ENCODE measurements around the gene CREBL2. TPM values are rescaled to one million over a fixed set of nuclear protein-coding genes. Genes with fewer than 3 reads are reported as not detected.

CREBL2 gene, protein sequence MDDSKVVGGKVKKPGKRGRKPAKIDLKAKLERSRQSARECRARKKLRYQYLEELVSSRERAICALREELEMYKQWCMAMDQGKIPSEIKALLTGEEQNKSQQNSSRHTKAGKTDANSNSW
- polyA plus RNA-seq (2011; rRNA removed): 24.2 and 31.0 TPM in 2 replicates
- polyA minus RNA-seq (2011; rRNA and poly(A)+ RNA removed): 11.4 and 18.0 TPM in 2 replicates

- DNase-seq (ENCODE audit: low read depth, low spot score): peak; percentile 90
- ChIA-PET POLR2A (interaction anchor here (0.8 kb wide), 2 partner anchors 49 to 226 kb away, joined by 3 read pairs; partner anchors contain the start of gene DUSP16), CTCF (interaction anchor here (0.6 to 1.0 kb wide), 2 partner anchors 24 to 44 kb away, joined by 3 read pairs; no protein-coding TSS in a partner anchor)
- no peak for TF ChIP-seq CTCF (IDR thresholded peaks at IDR 0.05; ENCODE audit: low read depth, low read length)
- H3K27ac ChIP-seq (ENCODE audit: low read depth, low read length): peak within 1 kb of the TSS; percentile 96
- H3K9me3 ChIP-seq (ENCODE audit: control insufficient read depth, insufficient read depth, low read length): no peaks in the 10 kb centered on the region; the same call in 1 of the 2 replicates
- H3K4me3 ChIP-seq (ENCODE audit: low read depth, low read length): peak within 1 kb of the TSS; percentile 85
- H3K27me3 ChIP-seq (ENCODE audit: control insufficient read depth, insufficient read depth, low read length): no peaks in the 10 kb centered on the region
Measured at GRCh38 chr12:12611512-12612306, at the start of gene CREBL2. Gene CREBL2, plus strand, starts transcription at chr12:12611876. Its CDS starts 297 bp downstream, at chr12:12612173.

- POLR2A ChIA-PET: interaction anchor here (1.1 kb wide), 1 partner anchor 50 kb away, joined by 3 read pairs; no protein-coding TSS in a partner anchor
- no peak for DNase-seq (ENCODE audit: low read depth, low spot score)
Measured at GRCh38 chr12:12562016-12562483, 49.6 kb upstream of the CREBL2 start.

GRCh38 chr12:12562585-12563261, 49.0 kb upstream of the CREBL2 start, which contains the start of gene DUSP16:
Gene DUSP16, minus strand, starts transcription at chr12:12562863. Its CDS starts 41,765 bp downstream, at chr12:12521098.
- peak within 1 kb of the TSS; percentile 89 for H3K27ac ChIP-seq (ENCODE audit: low read depth, low read length)
- CTCF ChIA-PET: interaction anchor here (0.7 to 2.3 kb wide), 14 partner anchors 8 to 205 kb away, joined by 3 to 21 read pairs (median 4); partner anchors contain the start of gene BORCS5
- peaks cover 5% of the 10 kb centered on the region; the same call in 1 of the 2 replicates for H3K9me3 ChIP-seq (ENCODE audit: control insufficient read depth, insufficient read depth, low read length)
- peak; percentile 81 for DNase-seq (ENCODE audit: low read depth, low spot score)
- TF ChIP-seq CTCF (IDR thresholded peaks at IDR 0.05; ENCODE audit: low read depth, low read length): no peak
- H3K27me3 ChIP-seq (ENCODE audit: control insufficient read depth, insufficient read depth, low read length): peaks cover 5% of the 10 kb centered on the region
- peak within 1 kb of the TSS; percentile 88 for H3K4me3 ChIP-seq (ENCODE audit: low read depth, low read length)
- POLR2A ChIA-PET: interaction anchor here (0.8 to 1.1 kb wide), 3 partner anchors 24 to 50 kb away, joined by 3 read pairs; no protein-coding TSS in a partner anchor

More at GRCh38 chr12:12562016-12562483, 49.6 kb upstream of the CREBL2 start:
- Histone ChIP-seq H3K27me3 (ENCODE audit: control insufficient read depth, insufficient read depth, low read length) (peaks cover 1% of the 10 kb centered on the region), H3K27ac (ENCODE audit: low read depth, low read length) (peak overlapping the region; percentile 89), H3K9me3 (ENCODE audit: control insufficient read depth, insufficient read depth, low read length) (peaks cover 3% of the 10 kb centered on the region; the same call in 1 of the 2 replicates), H3K4me3 (ENCODE audit: low read depth, low read length) (peak overlapping the region; percentile 88)
- TF ChIP-seq CTCF (IDR thresholded peaks at IDR 0.05; ENCODE audit: low read depth, low read length): no peak
- CTCF ChIA-PET: interaction anchor here (1.0 kb wide), 1 partner anchor 205 kb away, joined by 3 read pairs; the partner anchor contains the start of gene BORCS5

DNA sequence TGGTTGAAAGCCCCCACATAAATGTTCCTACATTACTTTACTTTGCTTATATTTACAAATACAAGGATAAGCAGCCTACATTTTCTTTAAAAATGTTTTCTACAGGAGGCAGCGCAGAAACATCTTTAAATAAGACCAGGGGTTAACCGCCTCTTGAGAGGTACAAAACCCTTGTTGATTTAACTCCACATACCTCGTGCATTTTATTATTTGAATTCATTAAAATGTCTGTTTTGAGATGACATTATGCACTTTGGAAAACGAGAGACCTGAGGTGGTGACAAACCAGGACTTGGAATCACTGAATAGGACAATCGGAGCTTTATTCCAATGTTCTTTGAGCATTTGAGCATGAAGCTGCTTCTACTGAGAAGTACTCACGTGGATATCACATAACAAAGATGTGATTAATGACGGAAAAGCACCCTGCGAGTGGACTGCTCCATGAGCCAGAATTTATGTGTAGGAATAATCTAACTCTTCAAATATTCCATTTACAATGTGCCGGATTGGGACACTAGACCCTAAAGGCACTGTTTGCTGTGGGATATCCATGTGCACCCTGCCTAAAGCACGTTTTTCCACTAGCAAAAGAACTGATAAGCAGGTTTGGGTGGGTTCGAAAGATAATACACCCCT, 48.3 kb upstream of the CREBL2 start:
- DNase-seq (ENCODE audit: low read depth, low spot score): no peak
- CTCF ChIA-PET: interaction anchor here (0.6 to 2.3 kb wide), 20 partner anchors 8 to 206 kb away, joined by 3 to 21 read pairs (median 4); partner anchors contain the start of gene BORCS5

More for the DNA sequence above, 48.3 kb upstream of the CREBL2 start:
- POLR2A ChIA-PET: interaction anchor here (0.6 to 1.1 kb wide), 4 partner anchors 25 to 247 kb away, joined by 3 read pairs; no protein-coding TSS in a partner anchor
- H3K4me3 ChIP-seq (ENCODE audit: low read depth, low read length): peak overlapping the region; percentile 88
- H3K9me3 ChIP-seq (ENCODE audit: control insufficient read depth, insufficient read depth, low read length): peaks cover 5% of the 10 kb centered on the region; the same call in 1 of the 2 replicates
- H3K27ac ChIP-seq (ENCODE audit: low read depth, low read length): peak overlapping the region; percentile 47
- peaks cover 9% of the 10 kb centered on the region for H3K27me3 ChIP-seq (ENCODE audit: control insufficient read depth, insufficient read depth, low read length)
- TF ChIP-seq CTCF (IDR thresholded peaks at IDR 0.05; ENCODE audit: low read depth, low read length): no peak

All from AG04450 (cell line).